Measurements from ENCODE around the gene AP2A2. TPM values are rescaled to one million over a fixed set of nuclear protein-coding genes. Genes with fewer than 3 reads are reported as not detected.

AP2A2 gene
- total RNA-seq, 1 donor from 2014 or later = 78.1 TPM

DNA sequence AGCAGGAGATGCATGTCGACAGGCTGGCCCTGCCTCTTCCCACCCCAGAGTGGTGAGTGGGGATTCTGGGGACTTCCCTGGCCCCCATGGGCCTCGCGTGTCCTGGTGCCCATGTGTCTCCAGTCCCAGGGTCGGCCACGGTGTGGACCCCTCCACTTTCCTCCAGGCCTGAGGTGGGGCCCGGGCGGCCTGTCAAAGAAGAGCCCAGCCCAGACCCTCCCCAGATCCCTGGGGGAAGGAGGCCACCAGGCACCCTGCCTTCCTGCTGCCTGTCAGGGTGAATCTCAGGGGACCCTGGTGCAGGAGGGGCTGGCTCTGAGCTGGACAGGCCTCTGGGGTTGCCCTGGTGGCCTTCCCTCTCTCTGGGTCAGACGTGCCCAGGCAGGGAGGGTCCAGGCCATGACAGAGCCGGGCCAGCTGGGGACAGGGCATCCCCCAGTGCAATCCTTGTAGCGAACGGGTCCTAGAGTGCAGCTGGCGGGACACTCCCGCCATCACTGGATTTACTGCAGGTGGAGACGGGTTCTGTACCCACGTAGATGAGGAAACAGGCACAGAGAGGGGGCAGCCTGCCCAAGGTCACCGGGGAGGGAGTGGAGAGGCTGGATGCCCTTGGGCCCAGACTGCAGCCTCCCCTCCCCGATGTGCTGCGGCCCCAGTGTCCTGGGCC lies 124.4 kb downstream of the AP2A2 start:
- H3K36me3 Mint-ChIP-seq (ENCODE audit: low read depth) = no peaks in the 10 kb centered on the region
- H3K27me3 Mint-ChIP-seq (ENCODE audit: low read depth) = peaks cover 6% of the 10 kb centered on the region
- no peaks in the 10 kb centered on the region for H3K9me3 Mint-ChIP-seq
- DNase-seq (ENCODE audit: low read depth, low spot score) = no peak
- H3K27ac Mint-ChIP-seq (ENCODE audit: unreplicated experiment) = no peak overlapping the region
- no peaks in the 10 kb centered on the region for H3K4me1 Mint-ChIP-seq
- no peak overlapping the region for H3K4me3 Mint-ChIP-seq
- TF ChIP-seq, protein P1, sequence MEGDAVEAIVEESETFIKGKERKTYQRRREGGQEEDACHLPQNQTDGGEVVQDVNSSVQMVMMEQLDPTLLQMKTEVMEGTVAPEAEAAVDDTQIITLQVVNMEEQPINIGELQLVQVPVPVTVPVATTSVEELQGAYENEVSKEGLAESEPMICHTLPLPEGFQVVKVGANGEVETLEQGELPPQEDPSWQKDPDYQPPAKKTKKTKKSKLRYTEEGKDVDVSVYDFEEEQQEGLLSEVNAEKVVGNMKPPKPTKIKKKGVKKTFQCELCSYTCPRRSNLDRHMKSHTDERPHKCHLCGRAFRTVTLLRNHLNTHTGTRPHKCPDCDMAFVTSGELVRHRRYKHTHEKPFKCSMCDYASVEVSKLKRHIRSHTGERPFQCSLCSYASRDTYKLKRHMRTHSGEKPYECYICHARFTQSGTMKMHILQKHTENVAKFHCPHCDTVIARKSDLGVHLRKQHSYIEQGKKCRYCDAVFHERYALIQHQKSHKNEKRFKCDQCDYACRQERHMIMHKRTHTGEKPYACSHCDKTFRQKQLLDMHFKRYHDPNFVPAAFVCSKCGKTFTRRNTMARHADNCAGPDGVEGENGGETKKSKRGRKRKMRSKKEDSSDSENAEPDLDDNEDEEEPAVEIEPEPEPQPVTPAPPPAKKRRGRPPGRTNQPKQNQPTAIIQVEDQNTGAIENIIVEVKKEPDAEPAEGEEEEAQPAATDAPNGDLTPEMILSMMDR (conservative IDR thresholded peaks at IDR 0.05) = no peak

DNA sequence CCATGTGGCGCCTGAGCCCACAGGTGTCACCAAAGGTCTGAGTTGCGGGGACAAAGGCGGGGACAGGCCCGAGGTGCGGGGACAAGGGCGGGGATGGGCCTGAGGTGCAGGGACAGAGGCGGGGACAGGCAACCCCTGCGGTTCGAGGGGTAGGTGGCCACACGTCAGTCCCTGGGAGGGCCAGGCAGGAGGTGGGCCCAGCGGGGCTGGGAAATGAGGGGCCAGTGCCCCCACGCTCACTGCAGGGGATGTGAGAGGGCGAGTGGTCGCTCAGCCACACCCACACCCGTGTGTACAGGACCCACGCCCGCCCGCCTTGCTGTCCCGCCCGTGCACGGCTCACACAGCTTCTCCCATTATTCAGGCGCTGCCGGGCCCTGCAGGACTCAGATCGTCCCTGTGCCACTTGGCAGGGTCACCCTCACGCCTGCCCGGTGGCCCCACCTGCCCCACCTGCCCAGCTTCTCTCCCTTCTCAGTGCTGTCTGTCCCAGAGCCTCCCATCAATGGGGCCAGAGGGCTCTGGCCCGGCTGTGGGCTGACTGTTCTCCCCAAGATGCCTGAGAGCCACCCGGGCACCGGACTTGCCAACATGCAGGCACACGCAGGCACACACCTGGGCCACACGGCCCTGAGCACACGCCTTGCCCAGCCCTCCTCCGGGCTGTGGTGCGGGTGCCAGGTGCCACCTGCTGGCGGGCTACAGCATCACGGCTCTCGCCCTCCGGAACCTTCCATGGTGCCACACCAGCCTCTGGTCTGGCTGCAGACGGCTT lies 125.1 kb downstream of the AP2A2 start:
- TF ChIP-seq, protein P1 (conservative IDR thresholded peaks at IDR 0.05) = peak; percentile 92
- Mint-ChIP-seq H3K36me3 (ENCODE audit: low read depth) (no peaks in the 10 kb centered on the region), H3K9me3 (no peaks in the 10 kb centered on the region)

DNA sequence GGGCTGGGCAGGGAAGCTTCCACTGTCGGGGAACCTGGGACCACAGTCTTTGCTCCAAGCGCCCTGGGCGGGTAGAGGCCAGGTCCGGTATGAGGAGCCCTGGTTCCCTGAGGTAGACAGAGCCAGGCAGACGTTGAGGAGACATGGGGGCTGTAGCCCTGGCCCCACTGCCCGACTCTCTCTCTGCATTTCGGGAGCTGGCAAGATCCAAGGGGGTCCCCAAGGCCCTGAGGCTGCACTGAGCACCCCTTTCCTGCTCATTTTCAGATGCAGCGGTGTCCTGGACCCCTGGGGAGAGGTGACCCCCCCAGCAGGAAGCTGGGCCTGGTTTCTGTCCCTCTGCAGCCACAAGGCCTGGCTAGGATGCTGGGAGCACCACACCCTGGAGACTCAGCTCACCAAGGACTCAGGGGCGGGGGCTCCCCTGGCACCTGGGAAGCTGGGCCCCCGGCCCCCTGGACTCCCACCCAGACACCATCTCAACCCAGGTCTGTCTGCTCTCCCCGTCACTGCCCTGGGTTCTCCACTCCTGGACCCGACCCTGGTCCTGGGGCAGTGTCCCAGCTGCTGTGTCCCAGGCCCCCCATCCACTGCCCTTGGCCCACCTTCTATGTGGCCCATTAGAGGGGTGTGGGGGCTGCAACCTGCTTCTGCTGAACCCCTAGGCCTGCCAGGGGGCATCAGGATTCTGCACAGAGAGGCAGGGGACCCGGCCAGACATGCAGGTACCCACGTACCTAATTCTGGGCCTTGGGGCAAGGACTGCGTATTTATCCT lies 125.9 kb downstream of the AP2A2 start:
- no peaks in the 10 kb centered on the region for H3K4me1 Mint-ChIP-seq
- no peak for DNase-seq (ENCODE audit: low read depth, low spot score)
- no peaks in the 10 kb centered on the region for H3K36me3 Mint-ChIP-seq (ENCODE audit: low read depth)
- no peak overlapping the region for H3K4me3 Mint-ChIP-seq
- H3K27ac Mint-ChIP-seq (ENCODE audit: unreplicated experiment) = no peak overlapping the region
- TF ChIP-seq, protein P1 (conservative IDR thresholded peaks at IDR 0.05) = peak; percentile 33
- H3K9me3 Mint-ChIP-seq = no peaks in the 10 kb centered on the region
- peaks cover 6% of the 10 kb centered on the region for H3K27me3 Mint-ChIP-seq (ENCODE audit: low read depth)

More for the DNA sequence above, 125.1 kb downstream of the AP2A2 start:
- peaks cover 6% of the 10 kb centered on the region for H3K27me3 Mint-ChIP-seq (ENCODE audit: low read depth)
- H3K4me1 Mint-ChIP-seq = no peaks in the 10 kb centered on the region
- DNase-seq (ENCODE audit: low read depth, low spot score) = peak; percentile 60
- H3K27ac Mint-ChIP-seq (ENCODE audit: unreplicated experiment) = no peak overlapping the region
- H3K4me3 Mint-ChIP-seq = no peak overlapping the region

DNA sequence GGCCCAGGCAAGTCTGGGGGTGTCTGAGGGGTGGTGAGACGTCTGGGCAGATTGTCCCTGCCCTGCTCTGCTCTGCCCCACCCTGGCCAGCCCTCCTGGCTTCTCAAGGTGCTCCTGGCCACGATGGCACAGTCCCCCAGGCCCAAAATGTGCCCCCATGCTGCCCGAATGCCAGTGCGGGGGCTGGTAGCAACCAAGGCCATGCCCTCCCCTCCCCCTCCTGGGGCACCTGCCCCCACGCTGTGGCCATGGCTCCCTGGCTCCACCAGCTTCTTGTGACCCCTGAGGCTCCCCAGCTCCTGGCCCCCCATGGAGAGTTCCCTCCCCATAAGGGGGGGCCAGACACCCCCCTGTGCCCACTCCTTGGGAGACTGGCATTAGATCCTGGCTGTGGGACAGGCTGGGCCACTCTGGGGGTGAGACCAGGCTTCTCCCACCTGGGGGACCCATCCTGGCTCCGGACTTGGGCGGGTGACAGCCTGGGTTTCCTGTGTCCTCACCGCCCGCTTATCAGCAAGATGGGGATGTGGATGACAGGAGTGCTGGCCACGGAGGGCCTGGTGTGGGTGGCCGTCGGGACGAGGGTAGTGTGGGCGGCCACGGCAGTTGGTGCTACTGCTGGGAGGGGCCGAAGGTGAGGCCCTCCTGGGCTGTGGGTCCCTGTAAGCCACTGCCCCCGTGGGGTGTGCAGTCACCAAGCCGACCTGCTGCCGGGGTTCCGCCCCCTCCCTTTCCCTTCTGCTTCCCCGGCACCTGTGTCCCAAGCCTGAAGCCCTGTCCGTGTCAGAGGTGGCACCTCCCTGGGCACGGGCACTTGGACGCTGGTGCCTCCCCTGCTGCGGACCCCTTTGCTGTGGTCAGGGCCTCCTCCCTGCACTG lies 126.7 kb downstream of the AP2A2 start:
- DNase-seq (ENCODE audit: low read depth, low spot score) = no peak
- TF ChIP-seq, protein P1 (conservative IDR thresholded peaks at IDR 0.05) = no peak
- no peaks in the 10 kb centered on the region for H3K9me3 Mint-ChIP-seq
- H3K4me3 Mint-ChIP-seq = no peak overlapping the region
- no peak overlapping the region for H3K27ac Mint-ChIP-seq (ENCODE audit: unreplicated experiment)
- H3K36me3 Mint-ChIP-seq (ENCODE audit: low read depth) = no peaks in the 10 kb centered on the region
- no peaks in the 10 kb centered on the region for H3K4me1 Mint-ChIP-seq
- peaks cover 6% of the 10 kb centered on the region for H3K27me3 Mint-ChIP-seq (ENCODE audit: low read depth)
